ENCODE results near the gene CISD2. TPM values are rescaled to one million over a fixed set of nuclear protein-coding genes. Genes with fewer than 3 reads are reported as not detected.
"Not testable (repeated sequence)": the region's sequence is repeated elsewhere in the genome, so short reads cannot be mapped to it uniquely, and the experiment has no call there.

CISD2 gene
- polyA plus RNA-seq, 12 donors: 21.7 to 44.5 (median 27.3) TPM; not detected in 1

GRCh38 chr4:102843273-102843672 lies 25.5 kb upstream of the CISD2 start:
- DNase-seq: no peak

- no peak for DNase-seq
Observed at GRCh38 chr4:102843938-102844337, 24.9 kb upstream of the CISD2 start.

GRCh38 chr4:102847687-102848086 lies 21.1 kb upstream of the CISD2 start:
- no peak for DNase-seq

GRCh38 chr4:102849579-102850104 lies 19.1 kb upstream of the CISD2 start:
- no peak for DNase-seq

GRCh38 chr4:102850370-102850769 lies 18.4 kb upstream of the CISD2 start:
- DNase-seq: no peak

DNA sequence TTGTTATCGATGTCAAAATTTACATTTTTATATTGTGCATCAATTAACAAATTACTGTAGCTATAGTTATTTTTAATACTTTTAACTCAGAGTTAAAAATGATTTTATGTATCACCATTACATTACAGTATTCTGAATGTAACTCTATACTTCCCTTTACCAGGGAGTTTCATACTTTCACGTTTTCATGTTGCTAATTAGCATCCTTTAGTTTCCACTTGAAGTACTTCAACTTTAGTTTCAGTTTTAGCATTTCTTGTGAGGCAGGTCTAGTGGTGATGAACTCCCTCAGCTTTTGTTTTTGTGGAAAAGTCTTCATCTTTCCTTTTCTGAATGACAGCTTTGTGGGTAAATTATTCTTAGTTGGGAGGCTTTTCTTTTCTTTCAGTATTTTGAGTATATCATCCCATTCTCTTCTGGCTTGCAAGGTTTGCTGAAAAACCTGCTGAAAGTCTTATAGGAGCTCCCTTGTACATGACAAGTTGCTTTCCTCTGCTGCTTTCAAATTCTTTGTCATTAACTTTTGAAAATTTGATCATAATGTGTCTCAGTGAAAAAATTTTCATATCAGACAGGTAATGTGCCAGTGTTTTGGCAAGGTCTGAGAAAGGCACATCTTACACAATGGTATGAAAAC lies 9.8 kb upstream of the CISD2 start:
- DNase-seq: no peak

DNA sequence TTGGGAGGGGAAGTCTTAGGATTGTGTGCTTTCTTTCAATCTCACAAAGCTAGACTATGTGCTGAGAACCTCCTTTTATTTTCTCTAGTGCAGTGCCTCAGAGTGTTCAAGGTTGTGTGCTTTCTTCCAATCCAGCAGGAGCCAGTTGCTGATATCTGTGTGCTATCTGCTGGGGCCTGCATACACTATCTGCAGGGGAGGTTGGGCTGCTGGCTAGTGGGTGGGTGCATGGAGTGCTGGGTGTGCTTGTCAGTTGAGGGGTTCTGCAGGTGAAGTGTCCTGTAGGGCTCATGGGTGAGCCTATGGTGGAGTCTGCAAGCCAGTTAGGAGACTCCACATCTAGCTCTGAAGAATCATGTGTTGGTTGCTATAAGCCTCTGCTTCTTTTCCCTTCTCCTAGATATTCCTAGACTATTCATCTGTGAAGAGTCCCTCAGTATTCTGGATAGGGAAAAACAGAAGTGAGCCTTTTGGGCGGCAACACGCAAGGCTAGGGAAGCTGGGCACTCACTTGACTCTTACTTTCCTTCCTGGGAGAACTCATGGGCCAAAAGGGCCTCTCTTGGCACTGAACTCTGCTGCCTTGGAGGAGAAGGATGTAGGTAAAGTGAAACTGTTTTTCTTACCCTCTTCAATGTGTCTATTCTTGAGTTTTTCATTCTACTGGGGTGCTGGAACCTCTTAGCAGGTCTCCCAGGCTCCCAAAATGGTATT lies 8.0 kb upstream of the CISD2 start:
- no peak for DNase-seq

DNA sequence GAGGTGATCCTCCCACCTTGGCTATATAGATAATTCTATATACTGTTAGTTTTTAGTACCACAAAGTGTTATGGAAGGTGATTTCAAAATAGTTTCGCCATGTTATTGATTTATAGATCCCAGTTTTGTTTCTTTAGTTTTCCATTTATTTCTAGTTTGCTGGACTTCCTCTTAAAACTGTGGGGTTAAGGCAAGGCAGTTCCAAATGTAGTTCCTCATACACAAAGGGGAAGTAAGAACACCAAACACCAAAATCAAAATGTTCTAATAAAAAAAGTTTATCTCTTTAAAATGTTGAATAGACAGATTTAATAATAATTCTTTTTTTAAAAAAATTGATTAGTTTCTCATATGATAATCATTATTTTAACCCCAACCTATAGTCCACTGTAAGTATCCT lies 6.8 kb upstream of the CISD2 start:
- no peak for DNase-seq

GRCh38 chr4:102862747-102863146 lies 6.0 kb upstream of the CISD2 start:
- DNase-seq: no peak

DNA sequence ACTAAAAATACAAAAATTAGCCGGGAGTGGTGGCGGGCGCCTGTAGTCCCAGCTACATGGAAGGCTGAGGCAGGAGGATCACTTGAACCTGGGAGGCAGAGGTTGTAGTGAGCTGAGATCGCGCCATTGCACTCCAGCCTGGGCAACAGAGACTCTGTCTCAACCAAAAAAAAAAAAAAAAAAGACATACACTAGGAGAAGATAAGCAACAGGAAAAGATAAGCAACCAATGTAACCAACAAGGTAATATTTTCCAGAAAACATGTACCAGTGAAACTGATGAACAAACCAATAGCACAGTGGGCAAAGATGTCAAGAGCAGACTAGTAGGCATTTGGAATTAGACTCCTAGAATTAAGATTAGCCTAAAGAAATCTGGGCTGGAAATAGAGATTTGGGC lies 3.5 kb upstream of the CISD2 start:
- not testable (repeated sequence) for DNase-seq

- no peak for DNase-seq
Observed at GRCh38 chr4:102867278-102868152, 1.3 kb upstream of the CISD2 start.

DNA sequence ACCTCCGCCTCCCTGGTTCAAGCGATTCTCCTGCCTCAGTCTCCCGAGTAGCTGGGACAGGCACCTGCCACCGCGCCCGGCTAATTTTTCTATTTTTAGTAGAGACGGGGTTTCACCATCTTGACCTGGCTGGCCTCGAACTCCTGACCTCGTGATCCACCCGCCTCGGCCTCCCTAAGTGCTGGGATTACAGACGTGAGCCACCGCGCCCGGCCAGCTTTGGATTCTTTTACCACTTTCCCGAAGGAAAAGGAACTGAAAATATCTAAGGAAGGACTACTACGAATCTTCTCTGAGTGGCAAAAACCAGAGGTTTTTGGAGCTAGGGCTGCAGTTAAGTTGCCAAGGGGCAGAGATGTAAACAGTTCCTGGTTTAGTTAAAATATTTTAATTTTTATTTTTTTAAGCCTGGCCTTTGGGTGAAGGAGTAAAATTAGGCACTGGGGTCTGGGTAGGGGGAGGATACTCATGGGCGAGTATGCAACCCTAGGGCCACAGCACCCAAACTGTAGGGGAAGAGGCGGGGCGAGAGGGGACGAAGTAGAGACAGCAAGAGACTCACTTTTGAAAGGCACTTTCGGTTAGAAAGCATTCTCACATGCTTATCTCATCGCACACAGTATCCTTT lies 525 bp upstream of the CISD2 start:
- DNase-seq: no peak

DNA sequence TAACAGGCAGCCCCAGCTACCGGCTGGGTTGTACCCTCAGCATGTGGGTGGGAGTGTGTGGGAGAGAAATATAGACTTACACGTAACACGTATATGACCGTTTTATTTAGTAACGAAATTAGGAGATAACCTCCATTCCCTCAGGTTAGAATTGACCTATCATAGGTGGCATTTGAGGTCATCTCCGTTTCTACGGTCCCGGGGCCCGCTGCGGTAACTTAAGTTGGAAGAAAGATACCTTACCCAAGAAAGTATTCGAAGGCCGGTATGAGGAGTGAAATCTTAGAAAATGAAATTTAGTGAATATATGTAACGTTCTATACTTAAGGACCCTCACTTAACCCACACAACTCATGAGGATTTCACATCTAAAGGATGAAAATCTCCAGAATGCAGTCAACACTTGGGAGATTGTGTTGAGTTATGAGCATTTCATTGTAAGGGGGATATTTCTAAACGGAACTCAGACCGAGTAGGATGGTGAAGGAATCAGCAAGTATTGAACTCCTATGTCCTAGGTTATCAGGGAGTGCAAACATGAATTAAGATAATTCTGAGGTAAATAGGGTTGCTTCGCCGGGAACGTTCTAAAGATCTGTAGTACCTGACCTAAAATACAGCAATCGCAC lies 891 bp downstream of the CISD2 start:
- DNase-seq: no peak

- no peak for DNase-seq
Observed at GRCh38 chr4:102871772-102872171, 3.0 kb downstream of the CISD2 start.

- not testable (repeated sequence) for DNase-seq
Observed at GRCh38 chr4:102877477-102878106, 8.8 kb downstream of the CISD2 start.

GRCh38 chr4:102878349-102878748 lies 9.6 kb downstream of the CISD2 start:
- DNase-seq: not testable (repeated sequence)

- no peak for DNase-seq
Observed at GRCh38 chr4:102878901-102879300, 10.1 kb downstream of the CISD2 start.

- no peak for DNase-seq
Observed at GRCh38 chr4:102881343-102881742, 12.6 kb downstream of the CISD2 start.

GRCh38 chr4:102883278-102883677 lies 14.5 kb downstream of the CISD2 start:
- no peak for DNase-seq

- not testable (repeated sequence) for DNase-seq
Observed at GRCh38 chr4:102888570-102888969, 19.8 kb downstream of the CISD2 start.

GRCh38 chr4:102889866-102890265 lies 21.1 kb downstream of the CISD2 start:
- DNase-seq: not testable (repeated sequence)
